Measurements from ENCODE around the gene RFC3.
"Not testable (repeated sequence)": the region's sequence is repeated elsewhere in the genome, so short reads cannot be mapped to it uniquely, and the experiment has no call there.

RFC3 gene

DNA sequence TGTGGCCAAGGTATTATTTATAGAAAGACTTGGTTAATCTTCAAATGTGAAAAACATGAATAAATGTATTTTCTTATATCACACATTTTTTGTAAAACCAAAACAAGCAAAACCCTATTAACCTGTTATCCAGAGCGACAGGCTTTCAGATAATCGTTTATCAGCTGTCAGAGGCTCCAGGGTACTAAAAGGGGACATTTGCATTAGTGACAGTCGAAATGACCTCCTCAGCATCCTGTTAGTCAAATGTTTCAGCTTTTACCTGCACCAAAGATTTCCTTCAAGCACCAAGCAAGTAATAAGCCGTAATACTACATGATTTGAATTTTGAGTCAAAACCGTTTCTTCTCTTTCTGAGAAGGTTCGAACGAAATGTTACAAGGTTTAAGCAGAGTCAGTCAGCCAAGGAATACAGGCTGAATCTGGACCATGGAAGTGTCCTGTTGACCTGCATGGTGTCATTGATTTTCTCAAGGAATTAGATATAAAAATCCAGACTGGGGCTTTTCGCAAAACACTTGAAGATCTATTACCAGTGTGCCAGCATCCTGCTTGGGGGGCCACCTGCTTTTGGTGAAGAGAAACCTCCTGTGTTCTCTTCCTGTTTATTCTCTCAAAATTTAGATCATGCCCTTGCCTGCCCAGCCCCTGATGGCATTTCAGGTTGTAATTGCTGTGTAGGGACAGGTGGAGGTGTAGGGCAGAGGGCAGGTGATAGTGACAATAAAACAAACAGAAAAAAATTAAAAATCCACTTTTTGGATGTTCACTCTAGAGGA is 11.3 kb upstream of the RFC3 start:
- no peak for DNase-seq (ENCODE audit: low spot score)

GRCh38 chr13:33812829-33813228 is 5.1 kb upstream of the RFC3 start:
- DNase-seq (ENCODE audit: low spot score): not testable (repeated sequence)

DNA sequence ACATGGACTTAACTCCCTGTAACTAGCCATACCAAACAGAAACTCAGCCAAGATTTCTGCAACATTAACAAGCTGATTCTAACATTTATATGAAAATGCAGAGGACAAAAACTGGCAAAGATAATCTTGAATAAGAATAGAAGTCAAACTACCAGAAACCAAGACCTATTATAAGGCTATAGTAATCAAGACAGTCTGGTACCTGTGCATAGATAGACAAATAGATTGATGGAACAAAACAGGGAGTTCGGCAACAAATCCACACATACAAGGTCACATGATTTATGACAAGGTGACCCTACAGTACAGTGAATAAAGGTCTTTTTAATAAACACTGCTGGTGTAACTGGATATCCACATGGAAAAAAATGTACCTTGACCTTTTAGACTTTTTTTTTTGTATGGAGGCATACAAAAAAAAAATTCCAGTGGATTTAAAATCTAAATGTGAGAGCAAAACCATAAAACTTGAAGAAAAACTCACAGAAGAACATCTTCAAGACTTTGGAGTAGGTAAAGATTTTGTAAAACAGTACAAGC is 2.9 kb upstream of the RFC3 start:
- no peak for DNase-seq (ENCODE audit: low spot score)

DNA sequence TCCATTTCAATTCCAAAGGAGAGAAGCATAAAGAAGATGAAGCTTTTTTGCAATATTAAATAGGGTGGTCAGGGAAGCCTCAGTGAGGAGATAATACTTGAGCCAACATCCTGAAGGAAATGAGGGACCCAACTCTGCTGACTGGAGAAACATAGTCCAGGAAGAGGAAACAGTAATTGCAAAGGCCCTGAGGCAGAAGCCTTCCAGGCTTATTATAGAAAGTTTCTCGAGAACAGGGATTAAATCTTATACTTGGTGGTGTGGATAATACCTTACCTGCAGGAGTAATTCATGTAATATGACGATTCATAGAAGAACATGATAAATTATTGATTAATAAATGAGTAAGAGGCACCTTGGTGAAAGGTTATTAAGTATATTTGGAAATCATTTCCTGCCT is 1.0 kb upstream of the RFC3 start:
- DNase-seq (ENCODE audit: low spot score): no peak

DNA sequence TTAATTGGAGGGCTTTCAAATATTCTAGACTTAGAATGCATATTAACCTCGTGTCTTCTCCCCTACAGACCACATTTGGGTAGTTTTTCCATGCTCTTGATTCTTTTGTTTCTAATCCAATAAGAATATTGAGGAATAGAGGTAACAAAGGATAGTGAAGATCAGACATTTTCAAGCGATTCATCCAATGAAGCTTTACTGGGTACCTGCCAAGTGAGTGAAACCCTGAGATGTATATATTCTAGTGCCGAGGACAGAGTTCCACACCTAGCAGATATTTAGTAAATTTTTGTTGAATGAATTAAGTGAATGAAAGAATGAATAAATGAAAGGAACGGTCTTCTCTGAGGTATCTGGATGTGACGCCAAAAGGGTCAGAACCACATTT is 442 bp upstream of the RFC3 start:
- no peak for DNase-seq (ENCODE audit: low spot score)

DNA sequence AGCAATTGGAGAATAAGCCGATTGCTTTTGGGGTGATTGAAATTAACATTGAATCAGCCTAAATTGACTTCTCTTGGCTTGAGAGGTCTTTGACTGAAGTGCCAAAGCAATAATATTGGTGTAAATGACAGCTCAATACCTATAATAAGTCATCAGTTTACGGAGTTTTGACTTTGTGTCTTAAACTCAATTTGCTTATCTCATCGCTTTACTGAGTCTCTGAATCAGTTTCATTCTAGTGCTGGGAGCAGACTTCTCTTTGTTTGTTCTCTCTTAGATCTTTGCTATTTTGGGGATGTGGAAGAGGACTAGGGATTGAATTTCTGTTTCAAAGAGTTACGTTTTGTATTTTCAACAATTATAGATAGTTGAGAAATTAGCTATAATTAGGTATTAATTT is 7.1 kb downstream of the RFC3 start:
- DNase-seq (ENCODE audit: low spot score): no peak

GRCh38 chr13:33827139-33827538 is 9.2 kb downstream of the RFC3 start:
- no peak for DNase-seq (ENCODE audit: low spot score)

DNA sequence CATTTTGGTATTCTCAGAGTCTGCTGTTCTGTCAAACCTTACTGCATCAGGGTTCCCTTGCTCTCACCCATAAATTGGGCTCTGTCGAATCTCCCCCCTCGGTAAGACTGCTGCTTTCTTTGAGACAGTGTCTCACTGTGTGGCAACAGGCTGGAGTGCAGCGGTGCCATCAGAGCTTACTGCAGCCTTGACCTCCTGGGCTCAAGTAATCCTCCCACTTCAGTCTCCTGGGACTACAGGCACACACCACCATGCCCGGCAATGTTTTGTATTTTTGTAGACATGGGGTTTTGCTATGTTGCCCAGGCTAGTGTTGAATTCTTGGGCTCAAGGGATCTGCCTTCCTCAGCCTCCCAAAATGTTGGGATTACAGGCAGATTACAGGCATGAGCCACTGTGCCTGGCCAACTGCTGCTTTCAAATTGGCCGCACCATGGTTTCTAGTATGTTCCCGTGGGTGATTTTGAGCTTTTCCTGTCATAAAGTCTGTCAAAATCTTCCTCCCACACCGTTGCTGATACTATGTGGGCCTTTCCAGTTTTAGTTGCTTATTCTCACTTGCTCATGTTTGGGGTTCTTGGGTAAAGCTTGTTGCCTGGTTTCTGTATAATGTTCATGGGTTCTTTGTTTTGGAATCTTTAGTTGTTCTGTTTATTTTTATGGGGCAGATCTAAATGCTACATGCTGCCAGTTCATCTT is 10.6 kb downstream of the RFC3 start:
- no peak for DNase-seq (ENCODE audit: low spot score)

DNA sequence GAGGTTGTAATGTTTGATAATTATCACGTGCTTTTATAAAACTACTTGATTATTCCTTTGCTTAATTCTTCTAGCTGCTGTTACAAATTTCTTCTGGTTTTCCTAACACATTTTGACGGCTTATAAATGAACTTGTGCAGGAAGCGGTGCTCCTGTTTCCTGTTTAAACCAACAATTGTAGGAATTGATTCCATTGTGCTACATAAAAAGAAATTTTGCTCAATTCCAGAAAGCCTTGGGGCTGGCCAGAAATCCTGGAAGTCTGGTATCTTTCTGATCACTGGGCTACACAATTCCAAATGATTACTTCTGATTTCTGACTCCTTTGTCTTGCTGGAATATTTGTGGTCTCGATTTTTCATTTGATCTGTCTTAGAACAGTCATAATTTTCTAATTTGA is 14.9 kb downstream of the RFC3 start:
- DNase-seq (ENCODE audit: low spot score): no peak

- DNase-seq (ENCODE audit: low spot score): no peak
These were observed 20.7 kb downstream of the RFC3 start for GRCh38 chr13:33838647-33839046.

DNA sequence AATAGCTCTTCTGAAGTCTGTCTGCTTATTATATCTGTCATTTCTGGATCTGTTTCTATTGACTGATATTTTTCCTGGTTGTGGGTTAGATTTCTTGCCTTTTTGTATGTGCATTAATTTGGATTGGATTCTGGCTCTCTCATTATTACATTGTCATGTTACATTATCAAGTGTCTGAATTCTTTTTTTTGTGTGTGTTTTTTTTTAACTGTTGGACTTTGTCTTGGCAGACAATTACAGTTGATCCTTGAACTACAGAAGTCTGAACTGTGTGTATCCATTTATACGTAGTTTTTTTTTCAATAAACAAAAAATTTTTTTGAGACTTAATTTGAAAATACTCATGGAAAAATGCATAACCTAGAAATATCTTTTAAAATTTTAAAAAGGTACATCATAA is 22.5 kb downstream of the RFC3 start:
- DNase-seq (ENCODE audit: low spot score): no peak

DNA sequence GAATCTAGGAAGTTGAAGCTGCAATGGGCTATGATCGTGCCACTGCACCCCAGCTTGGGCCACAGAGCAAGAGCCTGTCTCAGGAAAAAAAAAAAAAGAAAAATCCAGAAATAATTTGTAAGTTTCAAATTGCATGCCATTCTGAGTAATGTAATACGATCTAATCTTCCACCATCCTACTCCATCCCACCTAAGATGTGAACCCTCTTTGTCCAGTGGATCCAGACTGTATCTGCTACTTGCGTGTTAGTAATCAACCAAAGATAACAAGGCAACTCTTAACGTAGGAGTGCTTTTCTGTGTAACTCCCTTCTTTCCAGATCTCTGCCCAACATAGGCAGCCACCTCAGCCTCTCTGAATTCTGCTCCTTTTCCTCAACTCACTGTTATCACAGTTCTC is 24.3 kb downstream of the RFC3 start:
- DNase-seq (ENCODE audit: low spot score): no peak

DNA sequence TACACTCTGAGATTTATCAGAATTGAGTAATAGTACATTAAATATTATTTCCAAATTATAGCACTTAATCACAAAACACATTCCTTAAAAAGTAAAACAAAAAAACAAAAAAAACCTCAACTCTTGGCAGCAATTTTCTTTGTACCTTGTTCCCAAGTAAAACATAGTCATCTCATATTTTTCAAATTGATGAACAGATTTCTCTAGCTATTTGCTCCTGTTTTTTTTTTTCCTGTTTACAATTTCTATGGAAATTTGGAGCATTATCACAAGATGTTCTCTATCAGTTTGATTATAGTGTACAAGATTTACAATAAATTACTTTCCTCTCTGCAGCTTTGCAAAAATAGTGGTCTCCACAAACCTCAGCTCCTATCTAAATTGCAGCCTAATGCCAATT is 25.0 kb downstream of the RFC3 start:
- DNase-seq (ENCODE audit: low spot score): no peak

DNA sequence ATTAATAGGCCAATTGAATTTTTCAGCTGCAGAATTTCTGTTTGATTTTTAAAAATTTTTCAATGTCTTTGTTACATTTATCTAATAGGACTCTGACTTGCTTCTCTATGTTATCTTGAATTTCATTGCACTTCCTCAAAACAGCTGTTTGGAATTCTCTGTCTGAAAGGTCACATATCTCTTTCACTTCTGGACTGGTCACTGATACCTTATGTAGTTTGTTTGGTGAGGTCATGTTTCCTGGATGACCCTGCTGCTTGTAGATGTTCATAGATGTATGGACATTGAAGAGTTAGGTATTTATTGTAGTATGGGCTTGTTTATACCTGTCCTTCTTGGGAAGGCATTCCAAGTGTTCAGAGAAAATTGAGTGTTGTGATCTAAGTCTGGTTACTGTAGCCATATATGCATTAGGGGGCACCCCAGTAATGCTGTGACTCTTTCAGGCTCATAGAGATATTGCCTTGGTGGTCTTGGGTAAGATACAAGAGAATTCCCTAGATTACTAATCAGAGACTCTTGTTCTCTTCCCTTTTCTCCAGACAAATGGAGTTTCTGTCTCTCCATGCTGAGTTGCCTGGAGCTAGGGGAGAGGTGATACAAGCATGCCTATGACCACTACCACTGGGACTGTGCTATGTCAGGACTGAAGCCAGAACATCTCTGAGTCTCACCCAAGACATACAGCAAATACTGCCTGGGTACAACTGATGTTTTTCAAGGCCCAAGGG is 27.8 kb downstream of the RFC3 start:
- DNase-seq (ENCODE audit: low spot score): no peak

DNA sequence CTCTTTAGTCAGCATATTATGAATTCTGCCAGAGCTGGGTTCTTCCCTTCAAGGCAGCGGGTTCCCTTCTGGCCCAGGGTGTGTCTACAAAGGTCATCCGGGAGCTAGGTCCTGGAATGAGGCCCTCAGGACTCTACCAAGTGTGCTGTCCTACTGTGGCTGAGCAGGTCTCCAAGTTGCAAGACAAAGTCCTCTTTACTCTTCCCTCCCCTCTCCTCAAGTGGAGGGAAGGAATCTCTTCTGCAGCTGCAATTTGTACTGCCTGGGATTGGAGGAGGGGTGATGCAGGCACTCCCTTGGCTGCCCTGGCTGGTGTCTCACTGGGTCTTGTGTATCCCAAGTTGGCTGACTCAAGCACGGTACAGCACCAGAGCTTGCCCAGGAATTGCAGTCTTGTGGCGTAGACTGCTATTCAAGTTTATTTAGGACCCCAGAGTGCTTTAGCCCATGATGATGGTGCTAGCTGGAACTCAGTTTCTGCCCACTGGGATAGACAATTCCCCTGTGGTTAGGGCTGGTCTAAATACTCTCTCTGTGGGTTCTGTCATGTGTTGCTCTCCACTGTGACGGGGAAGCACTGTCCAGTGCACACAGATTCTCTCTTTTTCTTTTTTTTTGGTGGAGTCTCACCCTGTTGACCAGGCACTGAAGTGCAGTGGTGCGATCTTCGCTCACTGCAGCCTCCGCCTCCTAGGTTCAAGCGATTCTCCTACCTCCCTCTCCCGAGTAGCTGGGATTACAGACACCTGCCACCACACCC is 28.5 kb downstream of the RFC3 start:
- DNase-seq (ENCODE audit: low spot score): no peak

DNA sequence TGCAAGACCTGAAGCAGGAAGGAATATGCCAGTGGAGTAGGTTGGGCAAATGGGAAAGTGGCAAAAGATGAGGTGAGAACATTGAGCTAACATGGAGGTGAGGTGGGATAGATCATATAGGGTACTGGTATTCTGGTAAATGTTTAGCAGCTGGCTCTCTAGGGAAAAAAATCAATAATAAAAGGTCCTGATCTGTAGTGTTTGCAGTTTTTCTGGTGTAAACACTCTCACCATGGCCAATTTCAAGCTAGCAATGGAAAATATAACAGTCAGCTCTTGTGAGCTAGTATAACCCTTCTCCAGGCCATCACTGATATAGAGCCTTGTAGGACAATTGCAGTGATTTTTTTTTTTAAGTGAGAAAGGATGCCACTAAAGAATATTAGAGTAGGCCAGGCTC is 31.3 kb downstream of the RFC3 start:
- no peak for DNase-seq (ENCODE audit: low spot score)

GRCh38 chr13:33855371-33855895 is 37.5 kb downstream of the RFC3 start:
- DNase-seq (ENCODE audit: low spot score): no peak

- DNase-seq (ENCODE audit: low spot score): no peak
These were observed 41.8 kb downstream of the RFC3 start for GRCh38 chr13:33859691-33860303.

DNA sequence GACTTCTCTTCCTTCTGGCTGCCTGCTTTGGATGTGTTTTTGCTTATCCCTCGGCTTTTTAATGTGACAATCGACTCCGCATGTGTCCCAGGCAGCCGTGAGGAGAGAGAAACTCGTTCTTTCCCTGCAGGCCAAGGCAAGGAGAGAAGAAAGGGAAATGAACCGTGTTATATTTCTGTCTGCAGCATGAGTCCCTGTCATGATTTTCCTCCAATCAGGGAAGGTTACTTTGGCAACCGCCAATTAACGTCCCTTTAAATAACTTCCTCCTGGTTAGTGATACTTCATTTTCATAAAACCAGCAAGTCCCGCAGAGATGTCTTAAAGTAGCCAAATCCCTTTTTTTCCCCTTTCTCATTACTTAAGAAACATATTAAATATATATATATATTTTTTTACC is 42.6 kb downstream of the RFC3 start:
- DNase-seq (ENCODE audit: low spot score): no peak

DNA sequence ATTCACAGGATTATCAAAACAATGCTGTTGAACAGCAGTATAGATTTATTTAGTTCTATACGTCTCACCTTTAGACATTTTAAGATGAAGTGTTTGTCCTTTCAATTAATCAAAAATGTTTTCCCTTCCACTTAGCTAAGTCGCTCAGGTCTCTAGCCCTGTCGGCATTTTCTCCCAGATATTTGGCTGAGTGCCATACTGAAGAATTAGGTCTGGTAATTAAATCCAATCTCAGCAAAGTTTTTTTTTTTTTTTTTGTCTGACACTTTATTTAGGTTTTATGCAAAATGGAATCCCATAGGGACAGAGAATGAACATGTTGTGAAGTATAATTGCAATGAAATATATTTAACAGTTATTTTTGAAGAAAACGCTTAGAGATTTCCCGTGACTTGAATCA is 44.1 kb downstream of the RFC3 start:
- no peak for DNase-seq (ENCODE audit: low spot score)

GRCh38 chr13:33863188-33863789 is 45.3 kb downstream of the RFC3 start:
- no peak for DNase-seq (ENCODE audit: low spot score)

All from putamen (tissue), 1 donor.